ENCODE measurements around the gene SIGLEC10. TPM values are rescaled to one million over a fixed set of nuclear protein-coding genes. Genes with fewer than 3 reads are reported as not detected.
A peak's percentile ranks its signal among the peaks of the same experiment; 100 is the strongest.

SIGLEC10 gene
- total and polyA plus RNA-seq, 9 of the 15 experiments (the other 6 are each of a cell fraction or from before 2014, with no cell fraction given) = 0.10 to 1.8 (median 0.82) TPM

GRCh38 chr19:51367565-51368365 lies 49.7 kb downstream of the SIGLEC10 start (continued):
- no peak for TF ChIP-seq PRDM10 (IDR thresholded peaks at IDR 0.05; ENCODE audit: partially characterized antibody)
- TF ChIP-seq, protein P1, sequence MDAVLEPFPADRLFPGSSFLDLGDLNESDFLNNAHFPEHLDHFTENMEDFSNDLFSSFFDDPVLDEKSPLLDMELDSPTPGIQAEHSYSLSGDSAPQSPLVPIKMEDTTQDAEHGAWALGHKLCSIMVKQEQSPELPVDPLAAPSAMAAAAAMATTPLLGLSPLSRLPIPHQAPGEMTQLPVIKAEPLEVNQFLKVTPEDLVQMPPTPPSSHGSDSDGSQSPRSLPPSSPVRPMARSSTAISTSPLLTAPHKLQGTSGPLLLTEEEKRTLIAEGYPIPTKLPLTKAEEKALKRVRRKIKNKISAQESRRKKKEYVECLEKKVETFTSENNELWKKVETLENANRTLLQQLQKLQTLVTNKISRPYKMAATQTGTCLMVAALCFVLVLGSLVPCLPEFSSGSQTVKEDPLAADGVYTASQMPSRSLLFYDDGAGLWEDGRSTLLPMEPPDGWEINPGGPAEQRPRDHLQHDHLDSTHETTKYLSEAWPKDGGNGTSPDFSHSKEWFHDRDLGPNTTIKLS (IDR thresholded peaks at IDR 0.05; ENCODE audit: borderline replicate concordance, low read depth) = peak; percentile 95
- peak; percentile 78; the same call in 1 of the 2 replicates for TF ChIP-seq ZBTB7A (IDR thresholded peaks at IDR 0.05; ENCODE audit: borderline replicate concordance, control insufficient read depth, low read depth, low read length)
- TF ChIP-seq CHCHD3 (CRISPR knock-in tag; IDR thresholded peaks at IDR 0.05) = no peak
- TF ChIP-seq TCF15 (CRISPR knock-in tag; IDR thresholded peaks at IDR 0.05) = no peak
- TF ChIP-seq, protein P2, sequence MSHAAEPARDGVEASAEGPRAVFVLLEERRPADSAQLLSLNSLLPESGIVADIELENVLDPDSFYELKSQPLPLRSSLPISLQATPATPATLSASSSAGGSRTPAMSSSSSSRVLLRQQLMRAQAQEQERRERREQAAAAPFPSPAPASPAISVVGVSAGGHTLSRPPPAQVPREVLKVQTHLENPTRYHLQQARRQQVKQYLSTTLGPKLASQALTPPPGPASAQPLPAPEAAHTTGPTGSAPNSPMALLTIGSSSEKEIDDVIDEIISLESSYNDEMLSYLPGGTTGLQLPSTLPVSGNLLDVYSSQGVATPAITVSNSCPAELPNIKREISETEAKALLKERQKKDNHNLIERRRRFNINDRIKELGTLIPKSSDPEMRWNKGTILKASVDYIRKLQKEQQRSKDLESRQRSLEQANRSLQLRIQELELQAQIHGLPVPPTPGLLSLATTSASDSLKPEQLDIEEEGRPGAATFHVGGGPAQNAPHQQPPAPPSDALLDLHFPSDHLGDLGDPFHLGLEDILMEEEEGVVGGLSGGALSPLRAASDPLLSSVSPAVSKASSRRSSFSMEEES (CRISPR knock-in tag; IDR thresholded peaks at IDR 0.05) = no peak
- no peak for TF ChIP-seq NELFE (IDR thresholded peaks at IDR 0.05; ENCODE audit: insufficient read depth, insufficient read length)
- peak; percentile 65 for TF ChIP-seq FUS (optimal IDR thresholded peaks at IDR 0.05; ENCODE audit: low read depth, low read length)
- TF ChIP-seq HMGN3 (IDR thresholded peaks at IDR 0.05; ENCODE audit: borderline replicate concordance, extremely low read depth, insufficient read length, low read depth, low read length) = peak; percentile 84
- TF ChIP-seq SIN3A (IDR thresholded peaks at IDR 0.05; ENCODE audit: borderline replicate concordance in 2 of 2, control insufficient read depth in 1 of 2, low read depth in 2 of 2, low read length in 2 of 2) = peak; percentile 54; a peak in 2 of 4 replicates
- TF ChIP-seq, protein P3, sequence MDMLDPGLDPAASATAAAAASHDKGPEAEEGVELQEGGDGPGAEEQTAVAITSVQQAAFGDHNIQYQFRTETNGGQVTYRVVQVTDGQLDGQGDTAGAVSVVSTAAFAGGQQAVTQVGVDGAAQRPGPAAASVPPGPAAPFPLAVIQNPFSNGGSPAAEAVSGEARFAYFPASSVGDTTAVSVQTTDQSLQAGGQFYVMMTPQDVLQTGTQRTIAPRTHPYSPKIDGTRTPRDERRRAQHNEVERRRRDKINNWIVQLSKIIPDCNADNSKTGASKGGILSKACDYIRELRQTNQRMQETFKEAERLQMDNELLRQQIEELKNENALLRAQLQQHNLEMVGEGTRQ (CRISPR knock-in tag; IDR thresholded peaks at IDR 0.05) = no peak
- TF ChIP-seq CAMTA2 (CRISPR knock-in tag; conservative IDR thresholded peaks at IDR 0.05) = peak; percentile 80; the same call in 1 of the 2 replicates
- TF ChIP-seq SMARCA4 (IDR thresholded peaks at IDR 0.05) = no peak
- TF ChIP-seq POLR2H (tag; IDR thresholded peaks at IDR 0.05; ENCODE audit: low read depth) = no peak
- TF ChIP-seq ZNF668 (CRISPR knock-in tag; IDR thresholded peaks at IDR 0.05) = no peak
- TF ChIP-seq, protein P4, sequence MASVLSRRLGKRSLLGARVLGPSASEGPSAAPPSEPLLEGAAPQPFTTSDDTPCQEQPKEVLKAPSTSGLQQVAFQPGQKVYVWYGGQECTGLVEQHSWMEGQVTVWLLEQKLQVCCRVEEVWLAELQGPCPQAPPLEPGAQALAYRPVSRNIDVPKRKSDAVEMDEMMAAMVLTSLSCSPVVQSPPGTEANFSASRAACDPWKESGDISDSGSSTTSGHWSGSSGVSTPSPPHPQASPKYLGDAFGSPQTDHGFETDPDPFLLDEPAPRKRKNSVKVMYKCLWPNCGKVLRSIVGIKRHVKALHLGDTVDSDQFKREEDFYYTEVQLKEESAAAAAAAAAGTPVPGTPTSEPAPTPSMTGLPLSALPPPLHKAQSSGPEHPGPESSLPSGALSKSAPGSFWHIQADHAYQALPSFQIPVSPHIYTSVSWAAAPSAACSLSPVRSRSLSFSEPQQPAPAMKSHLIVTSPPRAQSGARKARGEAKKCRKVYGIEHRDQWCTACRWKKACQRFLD (CRISPR knock-in tag; IDR thresholded peaks at IDR 0.05) = no peak; the same call in 1 of the 2 replicates

Measured in K562 (cell line).